ENCODE results near the gene DENND1A.

Gene DENND1A

DNA sequence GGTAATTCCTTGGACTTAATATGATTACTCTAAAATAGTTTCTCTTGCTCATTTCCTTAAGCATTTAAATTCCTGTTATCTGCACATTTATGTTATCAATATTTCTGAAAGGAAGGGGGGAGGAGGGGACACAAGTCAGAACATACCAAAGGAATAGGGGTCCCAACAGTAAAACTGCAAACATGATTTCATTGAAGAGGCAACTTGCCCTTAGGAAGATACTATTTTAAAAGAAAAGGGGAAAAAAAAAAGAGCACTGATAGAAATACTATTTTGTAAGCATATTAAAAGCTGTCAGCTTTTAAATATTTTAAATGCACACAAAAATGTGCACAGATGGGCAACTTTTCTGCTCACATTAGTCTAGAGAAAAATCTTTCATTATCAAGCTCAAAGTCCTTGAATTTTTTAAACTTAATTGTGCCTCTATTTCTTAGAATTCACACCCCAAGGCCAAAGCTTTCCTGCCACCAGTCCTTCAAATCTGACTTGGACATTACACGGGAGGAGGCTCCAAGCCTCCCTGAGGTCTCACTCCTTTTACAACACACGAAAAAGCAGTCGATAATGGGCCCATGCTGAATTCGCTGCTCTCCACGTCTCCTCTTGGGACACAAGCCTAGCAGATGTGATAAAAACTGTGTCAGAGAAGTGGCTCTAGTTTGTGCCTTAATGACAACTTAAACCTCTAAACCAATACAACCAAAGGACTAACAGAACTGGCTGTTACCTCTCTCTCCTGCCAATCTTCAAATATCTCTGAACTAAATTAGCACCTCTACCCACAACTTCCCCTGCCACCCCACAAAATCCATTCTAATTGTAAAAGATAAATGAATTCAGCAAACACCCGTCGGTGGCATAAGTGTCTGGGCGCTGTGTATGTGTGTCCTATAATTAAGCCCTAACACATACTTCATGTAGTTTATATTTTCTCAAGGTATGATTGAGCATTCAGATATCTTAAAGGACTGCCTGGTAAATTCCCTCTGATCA, 154.3 kb downstream of the DENND1A start:
- TF ChIP-seq, protein P1, sequence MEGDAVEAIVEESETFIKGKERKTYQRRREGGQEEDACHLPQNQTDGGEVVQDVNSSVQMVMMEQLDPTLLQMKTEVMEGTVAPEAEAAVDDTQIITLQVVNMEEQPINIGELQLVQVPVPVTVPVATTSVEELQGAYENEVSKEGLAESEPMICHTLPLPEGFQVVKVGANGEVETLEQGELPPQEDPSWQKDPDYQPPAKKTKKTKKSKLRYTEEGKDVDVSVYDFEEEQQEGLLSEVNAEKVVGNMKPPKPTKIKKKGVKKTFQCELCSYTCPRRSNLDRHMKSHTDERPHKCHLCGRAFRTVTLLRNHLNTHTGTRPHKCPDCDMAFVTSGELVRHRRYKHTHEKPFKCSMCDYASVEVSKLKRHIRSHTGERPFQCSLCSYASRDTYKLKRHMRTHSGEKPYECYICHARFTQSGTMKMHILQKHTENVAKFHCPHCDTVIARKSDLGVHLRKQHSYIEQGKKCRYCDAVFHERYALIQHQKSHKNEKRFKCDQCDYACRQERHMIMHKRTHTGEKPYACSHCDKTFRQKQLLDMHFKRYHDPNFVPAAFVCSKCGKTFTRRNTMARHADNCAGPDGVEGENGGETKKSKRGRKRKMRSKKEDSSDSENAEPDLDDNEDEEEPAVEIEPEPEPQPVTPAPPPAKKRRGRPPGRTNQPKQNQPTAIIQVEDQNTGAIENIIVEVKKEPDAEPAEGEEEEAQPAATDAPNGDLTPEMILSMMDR (IDR thresholded peaks at IDR 0.05): no peak
- H3K27ac ChIP-seq: no peak overlapping the region
- H3K4me3 ChIP-seq: no peak overlapping the region
- no peak for DNase-seq (ENCODE audit: low spot score)

DNA sequence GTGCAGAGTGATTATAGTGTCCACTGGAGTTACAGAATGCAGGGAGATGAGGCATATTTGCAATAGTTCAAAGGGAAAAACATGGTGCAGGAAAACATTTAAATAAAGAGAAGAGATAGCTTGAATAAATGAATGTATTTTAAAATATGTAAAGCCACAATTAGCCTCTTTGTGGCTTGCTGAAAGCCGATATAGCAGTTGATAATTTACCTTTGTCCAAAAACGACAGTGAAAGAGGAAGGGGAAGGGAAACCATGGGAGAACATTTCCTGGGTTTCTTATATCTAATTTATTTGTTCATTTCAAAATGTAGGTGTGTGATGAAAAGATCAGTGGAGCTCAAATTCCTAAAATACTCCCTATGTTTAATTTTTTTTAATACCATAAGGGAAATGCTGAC, 156.1 kb downstream of the DENND1A start:
- DNase-seq (ENCODE audit: low spot score): no peak
- H3K4me3 ChIP-seq: no peak overlapping the region
- TF ChIP-seq, protein P1 (IDR thresholded peaks at IDR 0.05): no peak
- H3K27ac ChIP-seq: no peak overlapping the region

DNA sequence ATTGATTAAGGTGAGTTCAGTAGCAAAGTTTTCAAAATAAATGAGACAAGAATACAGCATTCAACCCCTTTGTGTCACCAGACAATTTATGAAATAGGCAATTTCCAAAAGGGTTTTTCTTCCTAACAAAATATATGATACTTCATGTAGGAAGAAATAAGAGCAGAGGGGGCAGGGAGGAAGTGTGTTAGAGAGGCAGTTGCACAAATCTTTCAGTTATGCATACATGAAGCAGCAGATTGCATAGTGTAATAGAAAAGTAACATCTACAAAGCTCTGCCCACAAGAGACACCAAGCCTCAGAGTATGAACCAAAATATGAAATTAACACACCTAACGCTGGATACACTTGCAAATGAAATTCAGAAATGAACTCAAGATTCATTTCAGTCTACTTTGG, 157.0 kb downstream of the DENND1A start:
- no peak for DNase-seq (ENCODE audit: low spot score)
- no peak overlapping the region for H3K4me3 ChIP-seq
- TF ChIP-seq, protein P1 (IDR thresholded peaks at IDR 0.05): no peak
- no peak overlapping the region for H3K27ac ChIP-seq

DNA sequence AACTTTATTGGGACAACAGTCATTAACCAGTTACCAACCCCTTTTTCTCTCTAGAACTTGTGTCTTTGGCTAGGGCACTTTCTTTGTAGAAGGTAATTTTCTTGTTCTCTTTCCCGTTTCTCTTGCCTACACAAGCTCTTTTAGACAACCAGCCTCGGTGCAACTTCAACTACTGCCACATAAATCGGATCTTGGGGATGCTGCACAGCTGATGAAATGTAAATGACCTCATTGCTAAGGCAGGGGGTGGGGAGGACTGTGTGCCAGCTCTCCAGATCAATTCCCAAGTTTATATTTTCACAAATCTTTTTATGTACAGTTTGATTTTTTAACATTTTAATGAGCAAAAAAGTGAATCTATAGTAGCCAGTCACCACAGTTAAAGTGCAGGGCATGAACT, 157.6 kb downstream of the DENND1A start:
- Histone ChIP-seq H3K27ac (no peak overlapping the region), H3K4me3 (no peak overlapping the region)
- TF ChIP-seq, protein P1 (IDR thresholded peaks at IDR 0.05): no peak
- DNase-seq (ENCODE audit: low spot score): no peak

DNA sequence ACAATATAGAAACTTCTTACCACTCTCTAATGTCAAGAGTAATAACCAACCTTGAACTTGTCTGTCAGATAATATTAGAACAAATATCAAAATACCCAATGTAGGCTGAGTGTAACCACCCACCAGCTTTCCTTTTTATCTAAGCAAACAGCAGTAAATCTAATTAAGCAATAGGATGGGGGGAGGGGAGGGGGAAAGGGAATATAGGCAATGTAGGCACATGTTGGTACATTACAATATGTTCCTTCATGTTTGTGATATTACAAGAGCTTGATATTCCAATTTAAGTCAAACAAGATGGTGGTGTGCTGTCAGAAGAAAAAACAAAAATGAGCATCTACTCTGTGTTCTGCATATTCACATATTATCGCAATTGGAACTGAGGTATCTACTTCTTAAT, 158.2 kb downstream of the DENND1A start:
- Histone ChIP-seq H3K27ac (no peak overlapping the region), H3K4me3 (no peak overlapping the region)
- TF ChIP-seq, protein P1 (IDR thresholded peaks at IDR 0.05): no peak
- DNase-seq (ENCODE audit: low spot score): no peak

DNA sequence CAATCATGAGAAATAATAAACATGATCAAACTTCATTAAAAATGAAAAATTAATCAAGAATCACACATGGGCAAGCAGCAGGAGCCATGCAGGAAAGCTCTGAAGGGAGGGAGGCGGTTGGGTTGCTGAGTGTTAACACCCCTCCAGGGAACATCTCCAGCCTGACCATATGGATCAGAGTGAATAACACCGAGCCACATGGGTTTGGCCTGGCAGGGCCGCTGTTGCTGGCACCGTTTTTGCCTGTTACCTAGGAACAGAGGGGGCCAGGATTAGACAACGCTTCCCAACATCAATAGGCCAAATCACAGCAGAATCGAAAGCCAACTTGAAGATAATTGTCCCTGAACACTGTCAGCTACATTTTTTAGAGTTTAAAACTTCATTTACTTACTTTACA, 160.2 kb downstream of the DENND1A start:
- TF ChIP-seq, protein P1 (IDR thresholded peaks at IDR 0.05): no peak

More for the DNA sequence above, 160.2 kb downstream of the DENND1A start:
- DNase-seq (ENCODE audit: low spot score): no peak
- Histone ChIP-seq H3K4me3 (no peak overlapping the region), H3K27ac (no peak overlapping the region)

All from coronary artery (tissue), 2 donors.